ENCODE data around the gene CCNG1.
A peak's percentile ranks its signal among the peaks of the same experiment; 100 is the strongest.
"Not testable (repeated sequence)": the region's sequence is repeated elsewhere in the genome, so short reads cannot be mapped to it uniquely, and the experiment has no call there.

The CCNG1 gene

GRCh38 chr5:163437309-163438182 is at the start of gene CCNG1:
Gene CCNG1 (plus strand): TSS chr5:163437595. CDS start chr5:163439257, 1,662 bp downstream.
- DNase-seq: peak; percentile 89

- no peak for DNase-seq
Measured at GRCh38 chr5:163395792-163396191, 41.6 kb upstream of the CCNG1 start.

GRCh38 chr5:163396818-163397340 is 40.5 kb upstream of the CCNG1 start:
- DNase-seq: not testable (repeated sequence)

GRCh38 chr5:163397354-163397753 is 40.0 kb upstream of the CCNG1 start:
- no peak for DNase-seq

GRCh38 chr5:163399923-163400322 is 37.5 kb upstream of the CCNG1 start:
- DNase-seq: no peak

GRCh38 chr5:163401271-163401670 is 36.1 kb upstream of the CCNG1 start:
- no peak for DNase-seq

- no peak for DNase-seq
Measured at GRCh38 chr5:163402007-163402406, 35.4 kb upstream of the CCNG1 start.

- DNase-seq: no peak
Measured at GRCh38 chr5:163404364-163405173, 32.8 kb upstream of the CCNG1 start.

- DNase-seq: no peak
Measured at GRCh38 chr5:163407034-163407655, 30.2 kb upstream of the CCNG1 start.

- peak; percentile 12 for DNase-seq
Measured at GRCh38 chr5:163408311-163408923, 29.0 kb upstream of the CCNG1 start.

GRCh38 chr5:163409384-163409783 is 28.0 kb upstream of the CCNG1 start:
- no peak for DNase-seq

- no peak for DNase-seq
Measured at GRCh38 chr5:163410505-163410904, 26.9 kb upstream of the CCNG1 start.

GRCh38 chr5:163415673-163416072 is 21.7 kb upstream of the CCNG1 start:
- not testable (repeated sequence) for DNase-seq

GRCh38 chr5:163424836-163425235 is 12.6 kb upstream of the CCNG1 start:
- no peak for DNase-seq

GRCh38 chr5:163426128-163426527 is 11.3 kb upstream of the CCNG1 start:
- not testable (repeated sequence) for DNase-seq

GRCh38 chr5:163432544-163432943 is 4.9 kb upstream of the CCNG1 start:
- no peak for DNase-seq

GRCh38 chr5:163433271-163433670 is 4.1 kb upstream of the CCNG1 start:
- DNase-seq: no peak

- no peak for DNase-seq
Measured at GRCh38 chr5:163434401-163434866, 3.0 kb upstream of the CCNG1 start.

- no peak for DNase-seq
Measured at GRCh38 chr5:163436515-163436914, 880 bp upstream of the CCNG1 start.

- DNase-seq: no peak
Measured at GRCh38 chr5:163437011-163437308, 435 bp upstream of the CCNG1 start.

GRCh38 chr5:163439092-163439425 is 1.7 kb downstream of the CCNG1 start:
- no peak for DNase-seq

GRCh38 chr5:163440954-163441353 is 3.6 kb downstream of the CCNG1 start:
- DNase-seq: no peak

- no peak for DNase-seq
Measured at GRCh38 chr5:163444526-163444925, 7.1 kb downstream of the CCNG1 start.
